Daoy (cell line): ENCODE measurements around the gene HNRNPA1L2. TPM values are rescaled to one million over a fixed set of nuclear protein-coding genes. Genes with fewer than 3 reads are reported as not detected.
"Not testable (repeated sequence)": the region's sequence is repeated elsewhere in the genome, so short reads cannot be mapped to it uniquely, and the experiment has no call there.

Experiments used
- DNase-seq: peaks from one replicate; pipeline ENCODE4 v3.0.0-alpha.2; 2015; ENCODE audit warnings: low read depth
- total RNA-seq: library from RNA; depleted of rRNA; stranded (reverse); fragments of >200 nt; shearing (Covaris generic); gene quantifications from 2 replicates; pipeline ENCODE4 v1.2.3, GENCODE V29; 2014; rRNA removed

The HNRNPA1L2 gene
- total RNA-seq, result 1.0 and 4.6 TPM in 2 replicates

GRCh38 chr13:52642131-52642530, at the start of gene HNRNPA1L2:
HNRNPA1L2 (plus strand) TSS chr13:52642431; CDS start chr13:52642493, 62 bp downstream.
- DNase-seq, result no peak

- not testable (repeated sequence) for DNase-seq
Measured at GRCh38 chr13:52593175-52593574, 49.1 kb upstream of the HNRNPA1L2 start.

GRCh38 chr13:52593812-52594211, 48.4 kb upstream of the HNRNPA1L2 start:
- DNase-seq, result not testable (repeated sequence)

GRCh38 chr13:52594295-52594694, 47.9 kb upstream of the HNRNPA1L2 start:
- not testable (repeated sequence) for DNase-seq

- no peak for DNase-seq
Measured at GRCh38 chr13:52597676-52598075, 44.6 kb upstream of the HNRNPA1L2 start.

GRCh38 chr13:52599037-52599847, 43.0 kb upstream of the HNRNPA1L2 start:
- peak; percentile 30 for DNase-seq

- peak; percentile 14 for DNase-seq
Measured at GRCh38 chr13:52599848-52600603, 42.2 kb upstream of the HNRNPA1L2 start.

- no peak for DNase-seq
Measured at GRCh38 chr13:52600666-52601065, 41.6 kb upstream of the HNRNPA1L2 start.

- not testable (repeated sequence) for DNase-seq
Measured at GRCh38 chr13:52603316-52603715, 38.9 kb upstream of the HNRNPA1L2 start.

- DNase-seq, result not testable (repeated sequence)
Measured at GRCh38 chr13:52606126-52606525, 36.1 kb upstream of the HNRNPA1L2 start.

- DNase-seq, result not testable (repeated sequence)
Measured at GRCh38 chr13:52606795-52607194, 35.4 kb upstream of the HNRNPA1L2 start.

- DNase-seq, result not testable (repeated sequence)
Measured at GRCh38 chr13:52608184-52608583, 34.0 kb upstream of the HNRNPA1L2 start.

GRCh38 chr13:52609013-52609606, 33.1 kb upstream of the HNRNPA1L2 start:
- DNase-seq, result peak; percentile 9

GRCh38 chr13:52610158-52610557, 32.1 kb upstream of the HNRNPA1L2 start:
- not testable (repeated sequence) for DNase-seq

GRCh38 chr13:52615134-52615801, 27.0 kb upstream of the HNRNPA1L2 start:
- DNase-seq, result no peak

- no peak for DNase-seq
Measured at GRCh38 chr13:52615812-52616211, 26.4 kb upstream of the HNRNPA1L2 start.

- DNase-seq, result peak; percentile 85
Measured at GRCh38 chr13:52617070-52618060, 24.9 kb upstream of the HNRNPA1L2 start.

GRCh38 chr13:52631083-52631690, 11.0 kb upstream of the HNRNPA1L2 start:
- DNase-seq, result not testable (repeated sequence)

GRCh38 chr13:52638666-52639328, 3.4 kb upstream of the HNRNPA1L2 start:
- DNase-seq, result no peak
